Fibroblast of the aortic adventitia (primary cell): ENCODE data around the gene MTERF1. TPM values are rescaled to one million over a fixed set of nuclear protein-coding genes. Genes with fewer than 3 reads are reported as not detected.
"Not testable (repeated sequence)": the region's sequence is repeated elsewhere in the genome, so short reads cannot be mapped to it uniquely, and the experiment has no call there.

Experiments
- DNase-seq: peaks from one replicate; pipeline ENCODE4 v3.0.0-alpha.2; 2010; ENCODE audit warnings: low read depth
- H3K4me3 ChIP-seq: 2 replicates; pipeline ENCODE4 v1.5.1; 2011; ENCODE audit warnings: low read depth, mild to moderate bottlenecking, control low read depth, low read length, moderate library complexity
- total RNA-seq: library from RNA; depleted of rRNA; stranded (reverse); fragments of >200 nt; gene quantifications from 2 replicates; pipeline ENCODE4 v1.2.3, GENCODE V29; 2012; ENCODE audit warnings: low replicate concordance
- TF ChIP-seq, protein P1 (sequence below): IDR thresholded peaks from 2 replicates; pipeline ENCODE4 v1.5.1; 2011; ENCODE audit warnings: mild to moderate bottlenecking, low read length, control low read depth, inconsistent platforms; ENCODE audit not compliant: insufficient read depth

The MTERF1 gene
- total RNA-seq, 1 donor: 15.8 TPM

- TF ChIP-seq, protein P1, sequence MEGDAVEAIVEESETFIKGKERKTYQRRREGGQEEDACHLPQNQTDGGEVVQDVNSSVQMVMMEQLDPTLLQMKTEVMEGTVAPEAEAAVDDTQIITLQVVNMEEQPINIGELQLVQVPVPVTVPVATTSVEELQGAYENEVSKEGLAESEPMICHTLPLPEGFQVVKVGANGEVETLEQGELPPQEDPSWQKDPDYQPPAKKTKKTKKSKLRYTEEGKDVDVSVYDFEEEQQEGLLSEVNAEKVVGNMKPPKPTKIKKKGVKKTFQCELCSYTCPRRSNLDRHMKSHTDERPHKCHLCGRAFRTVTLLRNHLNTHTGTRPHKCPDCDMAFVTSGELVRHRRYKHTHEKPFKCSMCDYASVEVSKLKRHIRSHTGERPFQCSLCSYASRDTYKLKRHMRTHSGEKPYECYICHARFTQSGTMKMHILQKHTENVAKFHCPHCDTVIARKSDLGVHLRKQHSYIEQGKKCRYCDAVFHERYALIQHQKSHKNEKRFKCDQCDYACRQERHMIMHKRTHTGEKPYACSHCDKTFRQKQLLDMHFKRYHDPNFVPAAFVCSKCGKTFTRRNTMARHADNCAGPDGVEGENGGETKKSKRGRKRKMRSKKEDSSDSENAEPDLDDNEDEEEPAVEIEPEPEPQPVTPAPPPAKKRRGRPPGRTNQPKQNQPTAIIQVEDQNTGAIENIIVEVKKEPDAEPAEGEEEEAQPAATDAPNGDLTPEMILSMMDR: no peak
- H3K4me3 ChIP-seq: no peak overlapping the region
- peak; percentile 92 for DNase-seq
Measured at GRCh38 chr7:91894781-91895480, 14.4 kb upstream of the MTERF1 start.

GRCh38 chr7:91893699-91894098, 13.2 kb upstream of the MTERF1 start:
- H3K4me3 ChIP-seq, DNase-seq: not testable (repeated sequence)

- TF ChIP-seq, protein P1: no peak
- DNase-seq: peak; percentile 49
- no peak overlapping the region for H3K4me3 ChIP-seq
Measured at GRCh38 chr7:91892821-91893340, 12.4 kb upstream of the MTERF1 start.

GRCh38 chr7:91892099-91892705, 11.7 kb upstream of the MTERF1 start:
- H3K4me3 ChIP-seq: no peak overlapping the region
- no peak for DNase-seq
- TF ChIP-seq, protein P1: no peak

GRCh38 chr7:91888271-91889175, 8.0 kb upstream of the MTERF1 start:
- not testable (repeated sequence) for H3K4me3 ChIP-seq, DNase-seq

GRCh38 chr7:91887336-91888213, 7.1 kb upstream of the MTERF1 start:
- DNase-seq, H3K4me3 ChIP-seq: not testable (repeated sequence)

GRCh38 chr7:91883676-91884362, 3.3 kb upstream of the MTERF1 start:
- DNase-seq: peak; percentile 27
- H3K4me3 ChIP-seq: no peak overlapping the region
- TF ChIP-seq, protein P1: no peak
